ENCODE results near the gene POLR1B. TPM values are rescaled to one million over a fixed set of nuclear protein-coding genes. Genes with fewer than 3 reads are reported as not detected.

Gene POLR1B
- total and polyA plus RNA-seq, 7 donors: 6.5 to 22.8 (median 13.2) TPM

DNA sequence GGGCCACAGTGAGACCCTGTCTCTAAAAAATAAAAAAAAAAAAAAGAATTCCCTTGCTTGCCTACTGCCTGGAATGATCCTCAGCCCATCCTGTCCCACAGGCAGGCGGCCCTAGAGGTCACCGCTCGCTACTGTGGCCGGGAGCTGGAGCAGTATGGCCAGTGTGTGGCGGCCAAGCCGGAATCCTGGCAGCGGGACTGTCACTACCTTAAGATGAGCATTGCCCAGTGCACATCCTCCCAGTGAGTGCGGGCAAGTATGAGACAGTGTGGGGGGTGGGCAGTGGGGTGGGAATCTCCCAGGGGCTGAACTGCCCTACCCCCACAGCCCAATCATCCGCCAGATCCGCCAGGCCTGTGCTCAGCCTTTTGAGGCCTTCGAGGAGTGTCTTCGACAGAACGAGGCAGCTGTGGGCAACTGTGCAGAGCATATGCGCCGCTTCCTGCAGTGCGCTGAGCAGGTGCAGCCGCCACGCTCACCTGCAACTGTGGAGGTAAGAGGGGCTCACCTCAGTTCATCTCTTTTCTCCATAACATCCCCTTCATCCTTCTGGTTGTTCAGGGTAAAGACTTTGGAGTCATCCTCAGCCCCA is 43.7 kb downstream of the POLR1B start:
- Histone ChIP-seq H3K36me3 (ENCODE audit: insufficient read depth in 1 of 2, low read depth in 1 of 2) (peaks cover 3 to 16% of the 10 kb centered on the region in 2 donors), H3K9me3 (no peaks in the 10 kb centered on the region), H3K4me3 (no peak overlapping the region), H3K27me3 (ENCODE audit: insufficient read depth in 3 of 3, low read length in 2 of 3) (no peaks in the 10 kb centered on the region), H3K27ac (peak overlapping the region; percentile 92), H3K4me1 (peaks cover 20% of the 10 kb centered on the region)
- no peak for DNase-seq
- WGBS, 3 donors: 96 to 98% (median 97%) methylated on average over 18 of the region's 18 CpGs
- ATAC-seq: no peak
- intact Hi-C loops (cut with DNase I): loop anchor here (10.0 kb wide), 2 partner anchors 311 to 331 kb away; partner anchors contain the start of genes ZC3H6 (in 1 of the 2) and ZC3H8 (in 1 of the 2)
- TF ChIP-seq CTCF (IDR thresholded peaks at IDR 0.05): no peak

DNA sequence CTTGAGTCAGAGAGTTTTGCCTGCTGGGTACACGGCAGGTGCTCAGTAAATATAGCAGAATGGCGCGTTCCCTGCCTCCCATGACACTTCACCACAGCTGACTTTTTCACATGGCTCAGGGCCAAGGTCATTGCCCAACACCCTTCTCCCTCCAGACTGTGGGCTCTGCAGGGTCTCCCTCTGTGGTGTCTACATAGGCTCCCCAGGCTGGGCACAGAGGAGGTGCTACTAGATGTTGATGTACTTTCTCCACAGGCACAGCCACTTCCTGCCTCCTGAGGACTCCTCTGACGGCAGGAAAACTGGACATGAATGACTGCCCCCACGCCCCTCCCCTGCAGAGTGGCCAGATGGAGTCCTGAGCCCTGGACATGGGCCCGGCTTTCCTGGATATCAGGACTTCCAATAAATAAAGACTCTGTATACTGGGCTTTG is 46.4 kb downstream of the POLR1B start:
- TF ChIP-seq CTCF (IDR thresholded peaks at IDR 0.05): no peak
- H3K27me3 ChIP-seq (ENCODE audit: insufficient read depth in 3 of 3, low read length in 2 of 3): no peaks in the 10 kb centered on the region
- no peaks in the 10 kb centered on the region for H3K9me3 ChIP-seq
- peaks cover 3 to 27% of the 10 kb centered on the region in 2 donors for H3K36me3 ChIP-seq (ENCODE audit: insufficient read depth in 1 of 2, low read depth in 1 of 2)
- WGBS, 3 donors: 15 to 17% (median 16%) methylated on average over 6 of the region's 6 CpGs
- H3K4me1 ChIP-seq: peaks cover 14% of the 10 kb centered on the region
- peak; percentile 71 to 79 (median 76) for ATAC-seq
- H3K27ac ChIP-seq: peak overlapping the region; percentile 90
- peak overlapping the region; percentile 37 for H3K4me3 ChIP-seq
- peak; percentile 77 to 90 for DNase-seq
- intact Hi-C loops (cut with DNase I): loop anchor here (1.0 to 10.0 kb wide), 3 partner anchors 57 to 334 kb away; partner anchors contain the start of genes SLC20A1 (in 1 of the 2), ZC3H6 (in 1 of the 2) and ZC3H8 (in 1 of the 2)

- H3K4me1 ChIP-seq: peaks cover 5% of the 10 kb centered on the region
- ATAC-seq (no peak), DNase-seq (no peak)
- H3K27ac ChIP-seq: no peak overlapping the region
- no peaks in the 10 kb centered on the region for H3K27me3 ChIP-seq (ENCODE audit: insufficient read depth in 3 of 3, low read length in 2 of 3)
- WGBS, 3 donors: 90 to 96% (median 91%) methylated on average over 5 of the region's 5 CpGs
- no peaks in the 10 kb centered on the region for H3K9me3 ChIP-seq
- intact Hi-C loops (cut with DNase I): no loop called here
- H3K4me3 ChIP-seq: no peak overlapping the region
- H3K36me3 ChIP-seq (ENCODE audit: insufficient read depth in 1 of 2, low read depth in 1 of 2): peaks cover 2 to 40% of the 10 kb centered on the region in 2 donors
- no peak for TF ChIP-seq CTCF (IDR thresholded peaks at IDR 0.05)
These were observed 49.1 kb downstream of the POLR1B start for GRCh38 chr2:112591413-112591812.

GRCh38 chr2:112593736-112594135 is 51.5 kb downstream of the POLR1B start:
- intact Hi-C loops (cut with DNase I): no loop called here
- no peaks in the 10 kb centered on the region for H3K9me3 ChIP-seq
- ATAC-seq (no peak), DNase-seq (no peak)
- no peak overlapping the region for H3K27ac ChIP-seq
- H3K27me3 ChIP-seq (ENCODE audit: insufficient read depth in 3 of 3, low read length in 2 of 3): no peaks in the 10 kb centered on the region
- no peaks in the 10 kb centered on the region for H3K4me1 ChIP-seq
- H3K36me3 ChIP-seq (ENCODE audit: insufficient read depth in 1 of 2, low read depth in 1 of 2): peaks cover 0 to 29% of the 10 kb centered on the region in 2 donors
- no peak for TF ChIP-seq CTCF (IDR thresholded peaks at IDR 0.05)
- H3K4me3 ChIP-seq: no peak overlapping the region
- 84 to 89% (median 89%) methylated on average over 4 of the region's 4 CpGs for WGBS, 3 donors

All from psoas muscle (tissue), 8 donors.